Hepatocyte (in vitro differentiated cells): ENCODE measurements around the gene LCP1.

ENCODE experiments used
- CTCF ChIP-seq: fragments of 200-600 bp; sonication (generic); IDR thresholded peaks from 2 replicates; pipeline ENCODE4 v1.5.1; 2016; ENCODE audit warnings: antibody characterized with exemption, mild to moderate bottlenecking; ENCODE audit not compliant: poor library complexity
- EZH2 ChIP-seq: fragments of 200-600 bp; sonication (generic); IDR thresholded peaks from 2 replicates; pipeline ENCODE4 v1.6.1; 2016; ENCODE audit warnings: antibody characterized with exemption, mild to moderate bottlenecking, borderline replicate concordance
- EZH2phosphoT487 ChIP-seq: fragments of 200-600 bp; sonication (generic); IDR thresholded peaks from one replicate; pipeline ENCODE4 v1.6.1; 2018; ENCODE audit warnings: antibody characterized with exemption, mild to moderate bottlenecking, low read depth, moderate library complexity; ENCODE audit not compliant: unreplicated experiment, severe bottlenecking

DNA sequence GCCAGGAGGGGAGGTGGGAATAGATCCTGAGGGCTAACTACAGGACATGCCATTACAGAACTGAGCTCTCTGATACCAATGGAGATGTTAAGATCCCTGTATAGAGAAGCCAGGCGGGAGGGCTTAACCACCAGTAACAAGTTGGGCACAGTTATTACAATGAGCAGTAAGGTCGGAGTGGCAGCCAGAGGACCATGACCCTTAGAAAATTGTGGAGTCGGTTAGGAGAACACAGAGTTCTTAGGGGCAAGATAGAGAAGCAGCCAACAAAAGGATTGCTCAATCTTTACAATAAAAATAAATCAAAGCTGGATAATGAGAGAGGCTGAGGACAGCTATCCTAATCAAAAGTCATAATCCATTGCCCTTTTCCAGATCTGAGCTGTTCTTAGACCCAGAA, 87.5 kb downstream of the LCP1 start:
- TF ChIP-seq EZH2 (no peak), EZH2phosphoT487 (no peak), CTCF (no peak)
